Stimulated activated naive CD8-positive, alpha-beta T cell treated with anti-CD3 and anti-CD28 coated beads, Interleukin-15, amount 100 ng/mL, for 72 hours (primary cell): ENCODE data around the gene TAMM41.

Source experiments
- ATAC-seq: fragments of 150-1000 bp; cut with Tn5 transposase; 2 replicates; pipeline ENCODE4 v1.10.0; 2021; ENCODE audit warnings: mild to moderate bottlenecking, moderate library complexity
- DNase-seq, 2 donors: peaks; one replicate each; pipeline ENCODE4 v3.0.0; 2021 to 2022
- H3K27ac Mint-ChIP-seq, 2 donors: one replicate each; pipeline ENCODE4 v1.8.0; 2022; ENCODE audit warnings: mild to moderate bottlenecking in 2 of 2, mixed read lengths in 2 of 2, moderate library complexity in 2 of 2
- H3K27me3 Mint-ChIP-seq: one replicate; pipeline ENCODE4 v1.8.0; 2022; ENCODE audit warnings: mixed read lengths
- H3K4me1 Mint-ChIP-seq: one replicate; pipeline ENCODE4 v1.8.0; 2022; ENCODE audit warnings: mild to moderate bottlenecking, mixed read lengths
- H3K4me3 Mint-ChIP-seq, 2 donors: one replicate each; pipeline ENCODE4 v1.8.0; 2022; ENCODE audit warnings: mild to moderate bottlenecking in 2 of 2, mixed read lengths in 2 of 2, moderate library complexity in 1 of 2
- H3K9me3 Mint-ChIP-seq, 2 donors: one replicate each; pipeline ENCODE4 v1.8.0; 2022; ENCODE audit warnings: mixed read lengths in 2 of 2

The TAMM41 gene

DNA sequence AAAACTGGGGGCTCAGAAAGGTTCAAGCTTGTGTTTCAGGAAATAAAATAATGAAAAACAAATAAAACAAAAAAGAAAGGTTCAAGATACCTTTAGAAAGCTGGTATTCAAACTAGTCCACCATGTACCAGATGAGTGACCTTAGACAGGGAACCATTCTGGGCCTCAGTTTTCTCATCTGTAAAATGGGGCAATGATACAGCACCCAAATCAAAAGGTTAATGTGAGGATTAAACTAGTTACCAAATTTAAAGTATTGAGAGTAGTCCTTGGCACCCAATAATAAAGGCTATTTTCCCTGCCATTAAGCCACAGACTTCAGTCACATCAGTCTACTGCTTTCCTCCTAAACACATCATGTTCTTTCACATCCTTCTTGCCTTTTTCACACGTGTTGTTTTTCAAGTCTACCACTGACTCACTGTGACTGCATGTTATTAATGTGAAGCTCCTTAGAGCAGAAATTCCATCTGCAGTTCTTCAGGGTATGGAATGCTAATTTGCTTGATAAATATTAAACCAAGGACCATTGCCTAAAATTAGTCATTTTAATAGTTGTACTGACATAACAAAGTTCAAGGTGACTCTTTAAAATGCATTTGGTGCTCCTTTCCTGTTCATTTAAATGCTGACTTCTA lies 19.9 kb downstream of the TAMM41 start:
- ATAC-seq, result no peak
- no peak overlapping the region for H3K4me3 Mint-ChIP-seq

DNA sequence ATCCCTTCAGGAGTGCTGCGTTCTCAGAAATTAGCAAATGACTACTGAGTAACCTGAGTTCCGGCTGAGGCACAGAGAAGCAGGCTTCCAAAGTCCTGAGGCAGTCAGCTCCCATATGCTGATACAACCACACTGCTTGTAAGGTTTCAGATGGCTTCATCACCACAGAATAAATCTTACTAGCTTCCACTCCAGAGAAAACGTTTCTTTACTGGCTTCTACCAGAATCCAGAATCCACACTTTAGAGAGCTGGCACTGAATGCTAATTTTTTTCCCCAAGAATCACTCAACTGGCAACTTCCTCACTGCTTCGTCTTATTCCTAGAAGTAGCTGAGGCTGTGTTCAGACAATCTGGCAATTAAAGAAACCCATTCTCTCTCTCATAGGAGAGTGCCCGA lies 21.4 kb downstream of the TAMM41 start:
- Mint-ChIP-seq H3K4me1 (no peaks in the 10 kb centered on the region), H3K27me3 (no peaks in the 10 kb centered on the region), H3K4me3 (no peak overlapping the region), H3K27ac (no peak overlapping the region), H3K9me3 (no peaks in the 10 kb centered on the region)
- no peak for DNase-seq
- ATAC-seq, result no peak

More for the DNA sequence above, 19.9 kb downstream of the TAMM41 start:
- Mint-ChIP-seq H3K27ac (no peak overlapping the region), H3K27me3 (no peaks in the 10 kb centered on the region), H3K4me1 (no peaks in the 10 kb centered on the region), H3K9me3 (no peaks in the 10 kb centered on the region)
- no peak for DNase-seq

GRCh38 chr3:11820531-11821041 lies 26.1 kb downstream of the TAMM41 start:
- Mint-ChIP-seq H3K27me3 (no peaks in the 10 kb centered on the region), H3K9me3 (no peaks in the 10 kb centered on the region), H3K4me1 (no peaks in the 10 kb centered on the region), H3K27ac (peak overlapping the region in 1 of 2 donors; percentile 14), H3K4me3 (no peak overlapping the region)
- ATAC-seq (peak; percentile 50), DNase-seq (no peak)

- no peak overlapping the region for H3K4me3 Mint-ChIP-seq
- DNase-seq (no peak), ATAC-seq (no peak)
- no peaks in the 10 kb centered on the region for H3K27me3 Mint-ChIP-seq
- H3K27ac Mint-ChIP-seq, result no peak overlapping the region
- H3K9me3 Mint-ChIP-seq, result no peaks in the 10 kb centered on the region
- no peaks in the 10 kb centered on the region for H3K4me1 Mint-ChIP-seq
Observed at GRCh38 chr3:11819146-11819689, 27.5 kb downstream of the TAMM41 start.

DNA sequence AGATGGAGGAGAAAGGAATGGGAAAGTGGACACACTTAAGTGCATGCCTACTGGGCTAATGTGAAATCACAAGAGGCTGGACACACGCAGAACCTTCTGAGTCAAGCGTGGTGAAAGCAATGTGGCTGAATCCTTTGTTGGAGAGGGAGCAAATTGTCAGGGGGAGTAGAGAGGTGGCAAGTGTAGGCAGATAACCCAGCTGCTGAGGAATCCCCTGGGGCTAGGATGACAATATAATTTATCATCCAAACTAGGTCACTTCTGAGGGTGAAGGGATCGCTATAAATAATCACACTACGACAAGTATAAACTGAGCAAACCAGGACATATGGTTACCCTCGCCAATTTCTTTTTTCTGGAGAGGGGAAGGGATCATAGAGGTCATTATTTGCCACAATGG lies 28.7 kb downstream of the TAMM41 start:
- no peak for ATAC-seq
- no peak for DNase-seq
- no peak overlapping the region for H3K27ac Mint-ChIP-seq
- H3K9me3 Mint-ChIP-seq, result no peaks in the 10 kb centered on the region
- H3K4me1 Mint-ChIP-seq, result no peaks in the 10 kb centered on the region
- no peak overlapping the region for H3K4me3 Mint-ChIP-seq
- H3K27me3 Mint-ChIP-seq, result no peaks in the 10 kb centered on the region

GRCh38 chr3:11815111-11815510 lies 31.6 kb downstream of the TAMM41 start:
- ATAC-seq (no peak), DNase-seq (no peak)
- Mint-ChIP-seq H3K27ac (no peak overlapping the region), H3K9me3 (no peaks in the 10 kb centered on the region), H3K4me3 (no peak overlapping the region), H3K27me3 (no peaks in the 10 kb centered on the region), H3K4me1 (no peaks in the 10 kb centered on the region)

GRCh38 chr3:11814663-11815062 lies 32.0 kb downstream of the TAMM41 start:
- Mint-ChIP-seq H3K27ac (no peak overlapping the region), H3K27me3 (no peaks in the 10 kb centered on the region), H3K9me3 (no peaks in the 10 kb centered on the region), H3K4me1 (no peaks in the 10 kb centered on the region), H3K4me3 (no peak overlapping the region)
- DNase-seq, result no peak
- no peak for ATAC-seq

DNA sequence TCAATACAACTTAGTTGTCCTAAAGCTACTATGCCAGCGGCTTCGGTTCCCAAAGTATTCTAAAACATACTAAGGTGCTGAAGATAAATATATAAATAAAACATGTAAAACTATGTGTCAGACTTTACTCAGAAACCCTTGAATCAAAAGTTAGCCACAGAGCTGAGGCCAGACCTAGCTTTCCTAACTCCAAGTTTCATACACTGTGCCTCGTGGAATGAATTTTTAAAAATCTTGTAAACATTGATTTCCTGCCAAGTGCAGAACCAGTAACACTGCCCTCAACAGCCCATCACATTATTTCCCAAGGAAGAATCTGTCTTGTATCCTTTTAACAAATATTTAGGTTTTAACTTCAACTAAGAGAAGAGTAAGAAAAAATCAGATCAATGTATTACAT lies 36.4 kb downstream of the TAMM41 start:
- no peak for ATAC-seq
- no peaks in the 10 kb centered on the region for H3K27me3 Mint-ChIP-seq

DNA sequence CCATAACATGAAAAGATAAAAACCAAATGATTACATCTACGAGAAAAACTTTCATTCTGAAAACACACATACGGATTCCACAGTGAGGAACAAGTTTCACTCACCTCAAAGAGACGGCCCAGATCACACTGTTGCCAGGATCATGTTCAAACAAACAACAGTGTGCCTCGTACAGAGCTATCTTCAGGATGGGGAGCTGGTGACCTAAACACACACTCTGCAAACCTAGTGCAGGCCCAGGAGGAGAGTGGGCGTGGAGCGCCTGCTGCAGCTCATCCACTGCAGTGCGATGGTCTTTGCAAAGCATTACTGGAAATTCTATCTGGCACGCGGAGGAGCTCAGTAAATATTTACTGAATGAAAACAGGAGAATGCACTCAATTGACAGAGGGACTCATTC lies 38.5 kb downstream of the TAMM41 start:
- no peak for DNase-seq
- Mint-ChIP-seq H3K4me3 (no peak overlapping the region), H3K9me3 (no peaks in the 10 kb centered on the region), H3K27ac (peak overlapping the region in 1 of 2 donors; percentile 7), H3K27me3 (no peaks in the 10 kb centered on the region), H3K4me1 (no peaks in the 10 kb centered on the region)
- ATAC-seq, result no peak

More for the DNA sequence above, 36.4 kb downstream of the TAMM41 start:
- DNase-seq, result no peak
- no peaks in the 10 kb centered on the region for H3K9me3 Mint-ChIP-seq
- no peak overlapping the region for H3K4me3 Mint-ChIP-seq
- H3K4me1 Mint-ChIP-seq, result no peaks in the 10 kb centered on the region
- no peak overlapping the region for H3K27ac Mint-ChIP-seq

DNA sequence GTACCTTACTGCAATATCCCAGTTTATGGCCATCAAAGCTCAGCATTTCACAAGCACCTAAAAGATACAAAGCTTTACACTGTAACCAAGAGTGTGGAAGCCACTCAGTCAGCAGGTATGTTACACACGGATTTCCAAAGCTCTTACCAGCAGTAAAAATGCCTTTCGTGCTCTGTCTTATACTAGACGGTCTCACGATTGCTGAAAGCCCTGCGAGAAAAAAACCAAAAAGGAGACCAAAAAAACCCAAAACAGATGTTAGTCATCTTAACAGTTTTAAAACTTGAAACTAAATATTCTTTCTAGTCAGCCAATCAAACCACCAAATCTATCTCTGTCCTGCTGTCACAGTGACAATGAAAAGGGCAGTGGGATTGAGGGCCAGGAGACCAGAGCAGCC lies 39.0 kb downstream of the TAMM41 start:
- Mint-ChIP-seq H3K27ac (no peak overlapping the region), H3K4me3 (no peak overlapping the region), H3K9me3 (no peaks in the 10 kb centered on the region), H3K4me1 (no peaks in the 10 kb centered on the region), H3K27me3 (no peaks in the 10 kb centered on the region)
- ATAC-seq (no peak), DNase-seq (no peak)

- peaks cover 0 to 8% of the 10 kb centered on the region in 2 donors for H3K9me3 Mint-ChIP-seq
- H3K4me1 Mint-ChIP-seq, result no peaks in the 10 kb centered on the region
- H3K27ac Mint-ChIP-seq, result no peak overlapping the region
- DNase-seq, result no peak
- no peaks in the 10 kb centered on the region for H3K27me3 Mint-ChIP-seq
- ATAC-seq, result no peak
- no peak overlapping the region for H3K4me3 Mint-ChIP-seq
Observed at GRCh38 chr3:11805716-11806115, 41.0 kb downstream of the TAMM41 start.

DNA sequence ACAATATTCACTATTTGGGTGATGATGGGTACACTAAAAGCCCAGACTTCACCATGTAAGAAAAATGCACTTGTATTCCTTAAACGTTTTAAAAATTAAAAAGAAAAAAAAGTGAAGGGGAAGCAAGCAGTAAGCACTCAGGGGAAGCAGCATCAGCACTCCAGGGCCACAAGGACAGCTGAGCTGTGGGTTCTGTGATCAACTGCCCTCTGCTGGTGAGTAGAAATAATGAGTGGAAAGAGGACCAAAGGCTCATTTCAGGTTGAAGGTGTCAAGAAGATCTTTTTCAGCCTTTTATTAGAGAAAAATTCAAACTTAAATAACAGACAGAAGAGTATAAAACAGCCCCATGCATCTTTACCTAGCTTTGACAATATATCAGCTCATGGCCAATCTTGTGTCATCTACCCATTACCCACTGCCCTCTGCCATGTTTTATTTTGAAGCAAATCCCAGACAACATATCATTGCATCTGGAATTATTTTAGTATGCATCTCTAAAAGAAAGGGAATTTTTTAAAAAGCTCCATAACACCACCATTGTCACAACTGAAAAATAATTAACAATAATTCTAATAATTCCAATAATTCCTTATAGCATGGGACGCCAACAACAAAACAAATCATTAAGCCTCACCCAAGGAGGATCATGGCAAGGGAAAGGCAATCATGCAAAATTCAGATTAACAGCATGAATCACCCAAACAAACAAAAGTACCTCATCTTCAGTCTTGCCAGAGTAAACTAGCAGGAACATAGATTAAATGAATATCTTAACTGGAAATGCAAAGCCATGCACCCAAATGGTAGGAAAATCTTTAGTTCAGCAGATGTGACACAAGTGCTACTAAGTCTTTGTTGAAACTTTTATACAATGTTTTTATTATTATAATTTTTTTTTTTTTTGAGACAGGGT lies 42.5 kb downstream of the TAMM41 start:
- DNase-seq (peak; percentile 5 to 37), ATAC-seq (peak; percentile 78)
- H3K27me3 Mint-ChIP-seq, result no peaks in the 10 kb centered on the region
- H3K27ac Mint-ChIP-seq, result no peak overlapping the region
- H3K4me1 Mint-ChIP-seq, result peaks cover 10% of the 10 kb centered on the region
- peaks cover 0 to 20% of the 10 kb centered on the region in 2 donors for H3K9me3 Mint-ChIP-seq
- no peak overlapping the region for H3K4me3 Mint-ChIP-seq

- Mint-ChIP-seq H3K4me3 (no peak overlapping the region), H3K9me3 (peaks cover 0 to 20% of the 10 kb centered on the region in 2 donors), H3K27ac (no peak overlapping the region), H3K4me1 (peaks cover 10% of the 10 kb centered on the region), H3K27me3 (no peaks in the 10 kb centered on the region)
- ATAC-seq, result no peak
- DNase-seq, result no peak
Observed at GRCh38 chr3:11799791-11800190, 46.9 kb downstream of the TAMM41 start.

- ATAC-seq (no peak), DNase-seq (no peak)
- Mint-ChIP-seq H3K4me1 (peaks cover 6% of the 10 kb centered on the region), H3K9me3 (peaks cover 0 to 6% of the 10 kb centered on the region in 2 donors), H3K27me3 (no peaks in the 10 kb centered on the region), H3K4me3 (no peak overlapping the region), H3K27ac (no peak overlapping the region)
Observed at GRCh38 chr3:11794927-11795326, 51.8 kb downstream of the TAMM41 start.

GRCh38 chr3:11791339-11792200 lies 55.1 kb downstream of the TAMM41 start:
- H3K4me1 Mint-ChIP-seq, result no peaks in the 10 kb centered on the region
- no peak for DNase-seq
- no peaks in the 10 kb centered on the region for H3K27me3 Mint-ChIP-seq
- H3K27ac Mint-ChIP-seq, result no peak overlapping the region
- no peak for ATAC-seq
- H3K9me3 Mint-ChIP-seq, result peaks cover 0 to 6% of the 10 kb centered on the region in 2 donors
- H3K4me3 Mint-ChIP-seq, result no peak overlapping the region
